Brain microvascular endothelial cell (primary cell): Measurements from ENCODE around the gene CDK5RAP2.

Experiments
- DNase-seq: peaks from one replicate; pipeline ENCODE4 v3.0.0-alpha.2; 2020
- H3K27ac ChIP-seq: fragments of 250-450 bp; sonication (Bioruptor Pico); 2 replicates; pipeline ENCODE4 v1.5.1; 2020; ENCODE audit warnings: mild to moderate bottlenecking, moderate library complexity
- H3K27me3 ChIP-seq: fragments of 250-450 bp; sonication (Bioruptor Pico); replicated peaks from 2 replicates; pipeline ENCODE4 v1.5.1; 2020; ENCODE audit warnings: mild to moderate bottlenecking
- H3K36me3 ChIP-seq: fragments of 250-450 bp; sonication (Bioruptor Pico); replicated peaks from 2 replicates; pipeline ENCODE4 v1.5.1; 2020; ENCODE audit warnings: mild to moderate bottlenecking
- H3K4me3 ChIP-seq: 2 replicates; pipeline ENCODE4 v1.5.1; 2011; ENCODE audit warnings: low read depth, mild to moderate bottlenecking, control low read depth, low read length, moderate library complexity
- in situ Hi-C: cut with HindIII; loops from 2 replicates; pipeline ENCODE4 v1.10.0; 2017; ENCODE audit warnings: low sequenced_read_pairs, low pct_ligation_motif_present
- TF ChIP-seq, protein P1 (sequence below): IDR thresholded peaks from 2 replicates; pipeline ENCODE4 v1.5.1; 2011; ENCODE audit warnings: low read depth, mild to moderate bottlenecking, moderate library complexity, low read length, control low read depth, inconsistent platforms; ENCODE audit errors: missing control alignments

The CDK5RAP2 gene

DNA sequence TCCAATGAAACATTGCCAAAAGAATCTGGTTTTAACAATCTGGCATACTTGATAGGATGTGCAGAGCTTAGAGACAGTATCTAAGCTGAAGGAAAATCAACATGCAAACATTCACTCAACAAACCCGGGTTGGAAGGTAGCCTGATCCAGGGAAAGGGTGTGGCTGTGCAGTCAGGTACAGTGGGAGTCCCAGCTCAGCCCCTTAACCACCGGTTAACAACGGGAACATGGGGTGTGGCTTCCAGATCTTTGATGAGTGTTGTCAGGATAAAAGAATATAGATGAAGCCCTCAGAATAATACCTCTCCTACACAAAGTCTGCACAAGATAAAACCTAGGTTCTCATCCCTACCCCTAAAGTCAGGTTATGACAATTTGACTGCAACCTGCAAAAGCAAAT is 127.3 kb downstream of the CDK5RAP2 start:
- in situ Hi-C loops = no loop called here
- DNase-seq = no peak
- H3K27ac ChIP-seq = no peak overlapping the region

DNA sequence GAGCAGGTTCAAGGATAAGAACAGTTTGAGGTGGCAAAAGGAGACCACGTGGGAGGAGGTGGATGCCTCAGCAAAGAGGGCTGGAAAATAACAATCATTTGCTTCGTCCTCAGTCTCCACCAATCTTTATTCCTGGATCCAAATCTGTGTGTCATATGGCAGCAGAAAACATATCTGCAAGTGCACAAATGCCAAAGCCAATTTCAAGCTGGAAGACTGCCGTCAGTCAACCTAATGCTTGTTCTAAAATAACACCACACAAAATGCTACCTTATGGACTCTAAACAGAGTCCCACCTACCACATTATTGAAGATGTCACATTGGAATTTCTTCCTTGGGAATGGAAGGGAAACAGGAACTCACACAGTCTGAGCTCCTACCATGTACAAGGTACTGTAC is 129.1 kb downstream of the CDK5RAP2 start:
- no peak for DNase-seq
- no peaks in the 10 kb centered on the region for H3K36me3 ChIP-seq
- no peak overlapping the region for H3K4me3 ChIP-seq
- no peak overlapping the region for H3K27ac ChIP-seq
- in situ Hi-C loops = no loop called here
- H3K27me3 ChIP-seq = no peaks in the 10 kb centered on the region
- TF ChIP-seq, protein P1, sequence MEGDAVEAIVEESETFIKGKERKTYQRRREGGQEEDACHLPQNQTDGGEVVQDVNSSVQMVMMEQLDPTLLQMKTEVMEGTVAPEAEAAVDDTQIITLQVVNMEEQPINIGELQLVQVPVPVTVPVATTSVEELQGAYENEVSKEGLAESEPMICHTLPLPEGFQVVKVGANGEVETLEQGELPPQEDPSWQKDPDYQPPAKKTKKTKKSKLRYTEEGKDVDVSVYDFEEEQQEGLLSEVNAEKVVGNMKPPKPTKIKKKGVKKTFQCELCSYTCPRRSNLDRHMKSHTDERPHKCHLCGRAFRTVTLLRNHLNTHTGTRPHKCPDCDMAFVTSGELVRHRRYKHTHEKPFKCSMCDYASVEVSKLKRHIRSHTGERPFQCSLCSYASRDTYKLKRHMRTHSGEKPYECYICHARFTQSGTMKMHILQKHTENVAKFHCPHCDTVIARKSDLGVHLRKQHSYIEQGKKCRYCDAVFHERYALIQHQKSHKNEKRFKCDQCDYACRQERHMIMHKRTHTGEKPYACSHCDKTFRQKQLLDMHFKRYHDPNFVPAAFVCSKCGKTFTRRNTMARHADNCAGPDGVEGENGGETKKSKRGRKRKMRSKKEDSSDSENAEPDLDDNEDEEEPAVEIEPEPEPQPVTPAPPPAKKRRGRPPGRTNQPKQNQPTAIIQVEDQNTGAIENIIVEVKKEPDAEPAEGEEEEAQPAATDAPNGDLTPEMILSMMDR = no peak

More for the DNA sequence above, 127.3 kb downstream of the CDK5RAP2 start:
- H3K36me3 ChIP-seq = no peaks in the 10 kb centered on the region
- H3K27me3 ChIP-seq = no peaks in the 10 kb centered on the region
- H3K4me3 ChIP-seq = no peak overlapping the region
- TF ChIP-seq, protein P1 = no peak

DNA sequence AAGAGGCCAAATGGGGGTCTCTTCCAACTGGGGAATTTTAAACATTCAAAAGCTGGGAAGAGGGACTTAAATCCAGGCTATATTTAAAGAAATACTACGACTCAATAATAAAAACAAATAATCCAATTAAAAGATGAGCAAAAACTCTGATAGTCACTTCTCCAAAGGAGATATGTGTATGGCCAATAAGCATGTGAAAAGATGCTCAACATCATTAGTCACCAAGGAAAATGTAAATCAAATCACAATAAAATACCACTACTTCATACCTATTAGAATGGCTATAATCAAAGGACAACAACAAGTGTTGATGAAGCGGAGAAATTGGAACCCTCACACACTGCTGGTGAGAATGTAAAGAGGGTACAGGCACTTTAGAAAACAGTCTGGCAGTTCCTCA is 130.4 kb downstream of the CDK5RAP2 start:
- TF ChIP-seq, protein P1 = no peak
- in situ Hi-C loops = no loop called here
- H3K4me3 ChIP-seq = no peak overlapping the region
- no peak for DNase-seq
- H3K36me3 ChIP-seq = no peaks in the 10 kb centered on the region
- no peaks in the 10 kb centered on the region for H3K27me3 ChIP-seq
- no peak overlapping the region for H3K27ac ChIP-seq

DNA sequence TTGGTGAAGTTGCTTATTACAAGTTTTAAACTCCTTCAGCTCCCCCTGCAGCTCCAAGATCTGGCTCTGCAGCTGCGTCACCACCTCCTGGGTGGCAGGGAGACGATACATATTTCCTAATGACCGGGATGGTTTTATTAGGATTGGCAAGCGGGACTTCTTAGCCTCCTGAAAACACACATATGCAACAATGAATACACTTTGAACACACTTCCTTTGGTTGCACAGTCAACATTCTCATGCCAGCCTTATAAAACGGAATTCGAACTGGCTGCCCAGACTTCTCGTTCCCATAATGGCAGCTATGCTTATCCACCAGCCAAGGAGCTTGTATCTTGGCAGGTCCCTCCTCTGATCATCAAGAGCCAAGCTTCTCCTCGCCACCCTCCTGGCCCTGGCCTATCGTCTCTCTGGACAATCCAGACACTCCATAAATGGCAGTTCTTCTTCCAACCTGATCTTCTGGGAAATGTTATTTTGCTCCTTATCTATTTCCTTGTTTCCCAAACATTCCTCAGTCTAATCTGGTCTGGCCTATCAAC is 131.9 kb downstream of the CDK5RAP2 start:
- Histone ChIP-seq H3K4me3 (no peak overlapping the region), H3K36me3 (no peaks in the 10 kb centered on the region), H3K27me3 (no peaks in the 10 kb centered on the region), H3K27ac (no peak overlapping the region)
- in situ Hi-C loops = no loop called here
- no peak for DNase-seq
- TF ChIP-seq, protein P1 = no peak

DNA sequence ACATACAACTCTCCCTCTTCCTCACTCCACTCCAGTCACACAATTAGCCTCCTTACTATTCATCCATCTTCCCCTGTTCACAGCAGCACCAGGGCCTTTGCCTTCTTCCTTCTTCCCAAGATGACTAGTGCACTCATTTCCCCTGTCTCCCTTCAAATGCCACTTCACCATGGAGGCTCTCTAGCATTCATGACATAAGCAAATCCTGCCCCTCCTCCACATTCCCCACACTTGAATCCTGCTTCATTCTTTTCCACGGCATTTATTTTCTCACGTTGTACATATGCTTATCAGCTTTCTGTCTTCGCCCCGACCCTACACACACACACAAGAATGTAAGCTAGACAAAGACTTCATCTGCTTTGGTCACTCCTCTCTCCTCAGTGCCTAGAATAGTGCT is 133.3 kb downstream of the CDK5RAP2 start:
- in situ Hi-C loops = no loop called here
- TF ChIP-seq, protein P1 = no peak
- Histone ChIP-seq H3K36me3 (no peaks in the 10 kb centered on the region), H3K27ac (no peak overlapping the region), H3K27me3 (no peaks in the 10 kb centered on the region), H3K4me3 (no peak overlapping the region)
- DNase-seq = peak; percentile 20

DNA sequence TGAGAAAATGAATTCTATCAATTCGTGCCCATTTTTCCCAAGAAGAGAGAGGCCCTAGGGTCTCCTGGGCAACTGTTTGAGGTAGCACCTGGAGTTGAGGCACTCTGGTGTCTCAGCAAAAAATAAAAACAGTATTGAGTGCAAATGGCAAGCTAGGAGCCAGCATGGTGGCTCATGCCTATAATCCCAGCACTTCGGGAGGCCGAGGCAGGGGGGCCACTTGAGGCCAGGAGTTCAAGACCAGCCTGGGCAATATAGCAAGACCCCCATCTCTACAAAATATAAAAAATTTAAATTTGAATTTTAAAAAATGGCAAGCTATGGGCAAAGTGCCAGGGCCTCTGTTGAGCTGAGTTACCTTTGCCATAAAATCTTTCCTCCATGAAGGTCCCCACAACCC is 136.0 kb downstream of the CDK5RAP2 start:
- H3K36me3 ChIP-seq = no peaks in the 10 kb centered on the region
- H3K4me3 ChIP-seq = no peak overlapping the region
- no peaks in the 10 kb centered on the region for H3K27me3 ChIP-seq
- TF ChIP-seq, protein P1 = no peak
- DNase-seq = no peak
- H3K27ac ChIP-seq = peak overlapping the region; percentile 97
- in situ Hi-C loops = no loop called here
